Activated effector memory CD4-positive, alpha-beta T cell treated with anti-CD3 and anti-CD28 coated beads, Interleukin-2, amount 50 U/mL, for 16 hours (primary cell): ENCODE measurements around the gene CES5A.
"Not testable (repeated sequence)": the region's sequence is repeated elsewhere in the genome, so short reads cannot be mapped to it uniquely, and the experiment has no call there.

Experiments used
- DNase-seq: peaks from one replicate; pipeline ENCODE4 v3.0.0-alpha.2; 2020

Gene CES5A, protein sequence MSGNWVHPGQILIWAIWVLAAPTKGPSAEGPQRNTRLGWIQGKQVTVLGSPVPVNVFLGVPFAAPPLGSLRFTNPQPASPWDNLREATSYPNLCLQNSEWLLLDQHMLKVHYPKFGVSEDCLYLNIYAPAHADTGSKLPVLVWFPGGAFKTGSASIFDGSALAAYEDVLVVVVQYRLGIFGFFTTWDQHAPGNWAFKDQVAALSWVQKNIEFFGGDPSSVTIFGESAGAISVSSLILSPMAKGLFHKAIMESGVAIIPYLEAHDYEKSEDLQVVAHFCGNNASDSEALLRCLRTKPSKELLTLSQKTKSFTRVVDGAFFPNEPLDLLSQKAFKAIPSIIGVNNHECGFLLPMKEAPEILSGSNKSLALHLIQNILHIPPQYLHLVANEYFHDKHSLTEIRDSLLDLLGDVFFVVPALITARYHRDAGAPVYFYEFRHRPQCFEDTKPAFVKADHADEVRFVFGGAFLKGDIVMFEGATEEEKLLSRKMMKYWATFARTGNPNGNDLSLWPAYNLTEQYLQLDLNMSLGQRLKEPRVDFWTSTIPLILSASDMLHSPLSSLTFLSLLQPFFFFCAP

GRCh38 chr16:55875273-55875672 is at the start of gene CES5A:
CES5A (minus strand) TSS chr16:55875373; CDS start chr16:55875221, 152 bp downstream.
- no peak for DNase-seq

GRCh38 chr16:55922662-55923061 is 47.5 kb upstream of the CES5A start:
- DNase-seq, result no peak

DNA sequence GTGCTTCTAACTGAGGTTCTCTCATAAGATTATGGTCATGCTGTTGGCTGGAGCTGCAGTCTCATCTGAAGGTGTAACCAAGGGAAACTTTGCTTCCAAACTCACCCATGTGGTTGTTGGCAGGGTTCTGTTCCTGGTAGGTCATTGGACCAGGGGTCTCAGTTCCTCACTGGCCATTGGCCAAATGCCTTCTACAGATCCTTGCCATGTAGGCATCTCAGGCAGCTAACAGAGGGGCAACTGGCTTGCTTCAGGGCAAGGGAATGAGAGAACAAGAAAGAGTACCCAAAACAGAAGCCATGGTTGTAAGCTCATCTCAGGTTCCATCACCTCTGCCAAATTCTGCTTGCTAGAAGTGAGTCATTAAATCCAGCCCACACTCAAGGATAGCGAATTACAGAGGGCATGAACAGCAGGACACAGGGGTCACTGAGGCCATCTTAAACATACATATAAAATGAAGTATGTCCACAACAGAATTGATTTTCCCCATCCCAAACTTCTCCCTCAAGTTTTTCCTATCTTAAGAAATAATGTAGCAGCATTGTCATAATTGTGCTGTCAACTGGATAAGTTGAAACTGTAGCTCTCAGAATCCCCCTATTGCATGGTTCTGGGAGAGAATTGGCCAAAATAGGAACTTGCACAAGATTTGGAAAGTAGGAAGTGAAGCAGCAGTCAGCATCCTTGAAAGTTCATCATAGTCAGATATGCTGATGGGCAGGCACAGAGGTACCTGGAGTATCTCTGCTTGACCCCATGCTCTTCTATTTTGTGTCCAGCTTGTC is 42.4 kb upstream of the CES5A start:
- DNase-seq, result no peak

- no peak for DNase-seq
Measured at GRCh38 chr16:55915096-55915827, 40.1 kb upstream of the CES5A start.

DNA sequence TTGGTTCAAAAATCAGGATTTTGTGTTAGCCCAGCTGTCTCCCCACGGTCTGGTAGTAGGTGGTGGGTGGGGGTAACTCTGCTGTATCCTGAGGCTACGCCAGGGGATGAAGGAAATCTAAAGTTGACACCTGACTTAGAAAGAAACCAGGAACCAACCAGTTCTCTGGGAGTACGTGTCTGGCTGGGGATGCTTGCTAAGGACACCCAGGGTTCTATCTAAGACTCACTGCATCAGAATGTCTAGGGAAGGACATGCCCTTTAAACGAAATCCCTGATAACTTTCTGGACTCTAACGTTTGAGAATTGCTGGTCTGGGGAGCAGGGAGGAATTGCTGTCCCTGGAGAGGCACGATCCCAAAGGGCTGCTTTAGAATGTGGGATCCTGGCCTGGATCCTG is 39.2 kb upstream of the CES5A start:
- DNase-seq, result no peak

GRCh38 chr16:55913716-55914115 is 38.5 kb upstream of the CES5A start:
- no peak for DNase-seq

- not testable (repeated sequence) for DNase-seq
Measured at GRCh38 chr16:55913121-55913520, 37.9 kb upstream of the CES5A start.

DNA sequence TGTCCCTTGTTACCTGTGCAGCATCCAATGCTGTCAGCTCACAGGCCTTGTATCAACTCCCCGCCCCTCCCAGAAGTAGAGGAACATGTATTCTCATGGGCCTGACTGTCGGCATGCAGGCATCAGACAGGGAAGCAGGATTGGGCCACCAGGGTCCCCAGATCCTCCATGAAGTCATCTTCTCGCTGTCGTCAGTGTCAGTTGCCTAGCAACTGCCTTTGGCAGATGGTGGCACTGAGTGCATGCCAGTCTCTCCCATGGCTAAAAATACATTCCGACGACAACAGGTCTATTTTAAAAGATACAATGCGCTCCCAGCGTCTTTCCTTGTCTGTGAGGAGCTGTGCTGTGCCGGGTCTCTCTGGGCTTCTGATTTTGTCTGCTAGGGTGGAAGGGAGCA is 36.8 kb upstream of the CES5A start:
- DNase-seq, result no peak

GRCh38 chr16:55911616-55912015 is 36.4 kb upstream of the CES5A start:
- DNase-seq, result no peak

GRCh38 chr16:55909876-55910275 is 34.7 kb upstream of the CES5A start:
- DNase-seq, result no peak

DNA sequence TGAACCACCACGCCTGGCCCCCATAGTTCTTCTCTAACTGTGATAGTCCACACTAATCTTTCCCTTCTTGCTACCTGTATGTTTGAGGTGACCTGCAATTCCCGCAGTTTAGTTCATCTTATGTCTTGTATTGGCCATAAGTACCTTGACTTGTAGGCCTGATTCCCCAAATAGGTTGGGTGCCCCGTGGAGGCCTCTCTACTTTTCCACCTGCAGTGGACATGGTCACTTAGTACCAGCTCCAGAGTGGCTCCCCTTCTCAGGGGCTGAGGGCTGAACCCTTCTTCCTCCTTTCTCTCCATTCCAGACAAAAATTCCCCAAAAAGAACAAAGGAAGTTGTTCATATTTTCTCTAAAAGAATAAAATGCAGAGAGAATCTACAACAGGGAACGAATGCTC is 33.5 kb upstream of the CES5A start:
- DNase-seq, result no peak

GRCh38 chr16:55907661-55908060 is 32.5 kb upstream of the CES5A start:
- no peak for DNase-seq

DNA sequence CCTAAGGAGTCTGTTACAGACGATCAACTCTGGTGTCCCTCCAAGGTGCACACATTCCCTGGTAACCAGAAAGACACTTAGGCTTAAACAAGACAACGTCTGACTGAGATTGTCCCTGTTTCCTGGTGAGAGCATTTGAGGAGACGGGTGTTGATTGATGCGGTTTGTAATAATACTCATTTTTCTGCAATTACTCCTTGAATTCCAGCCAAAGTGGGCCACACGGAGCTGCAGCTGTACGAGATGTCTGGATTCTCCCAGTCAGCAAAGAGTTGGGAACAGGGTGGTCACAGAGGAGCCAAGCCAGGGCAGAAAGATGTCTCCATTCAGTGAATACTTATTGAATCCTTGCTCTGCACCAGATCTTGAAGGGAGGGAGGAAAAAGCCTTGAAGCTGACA is 30.9 kb upstream of the CES5A start:
- no peak for DNase-seq

GRCh38 chr16:55905651-55906050 is 30.5 kb upstream of the CES5A start:
- DNase-seq, result no peak

- DNase-seq, result no peak
Measured at GRCh38 chr16:55901566-55902217, 26.5 kb upstream of the CES5A start.

- DNase-seq, result no peak
Measured at GRCh38 chr16:55900616-55901393, 25.6 kb upstream of the CES5A start.

DNA sequence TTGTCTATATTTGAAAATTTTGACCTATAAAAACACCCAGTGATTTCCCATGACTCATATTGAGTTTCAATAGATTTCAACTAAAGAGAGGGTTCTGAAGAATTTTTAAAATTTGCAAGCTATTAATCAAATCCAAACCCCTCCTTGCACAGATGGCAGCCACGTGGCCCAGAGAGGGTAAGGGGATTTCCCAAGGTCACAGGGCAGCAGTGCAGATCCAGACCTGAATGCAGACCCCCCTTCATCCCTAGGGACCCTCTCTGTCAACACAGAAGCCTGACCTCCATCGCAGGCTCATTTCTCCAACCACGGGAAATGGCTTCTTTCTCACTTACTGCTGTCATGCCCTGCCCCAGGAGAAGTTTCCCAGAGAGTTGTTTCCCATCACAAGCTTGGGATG is 24.7 kb upstream of the CES5A start:
- no peak for DNase-seq

DNA sequence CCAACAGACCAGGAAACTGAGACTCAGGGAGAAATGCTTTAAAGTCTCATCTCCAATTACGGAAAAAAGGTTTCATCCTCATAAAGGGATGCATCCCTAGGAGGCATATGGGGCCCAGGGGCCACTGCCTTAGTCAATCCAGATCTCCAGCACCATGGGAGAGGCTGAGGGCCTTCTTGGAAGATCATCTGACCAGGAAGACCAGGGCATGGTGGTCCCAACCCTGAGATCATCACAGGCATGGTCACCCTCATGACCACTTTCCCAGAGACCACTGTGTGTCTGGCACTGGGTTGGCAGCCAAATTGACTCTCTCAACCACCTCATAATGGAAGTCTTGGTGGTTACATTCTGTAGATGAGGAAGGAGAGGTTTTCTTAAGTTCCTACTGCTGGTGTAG is 23.4 kb upstream of the CES5A start:
- DNase-seq, result no peak

DNA sequence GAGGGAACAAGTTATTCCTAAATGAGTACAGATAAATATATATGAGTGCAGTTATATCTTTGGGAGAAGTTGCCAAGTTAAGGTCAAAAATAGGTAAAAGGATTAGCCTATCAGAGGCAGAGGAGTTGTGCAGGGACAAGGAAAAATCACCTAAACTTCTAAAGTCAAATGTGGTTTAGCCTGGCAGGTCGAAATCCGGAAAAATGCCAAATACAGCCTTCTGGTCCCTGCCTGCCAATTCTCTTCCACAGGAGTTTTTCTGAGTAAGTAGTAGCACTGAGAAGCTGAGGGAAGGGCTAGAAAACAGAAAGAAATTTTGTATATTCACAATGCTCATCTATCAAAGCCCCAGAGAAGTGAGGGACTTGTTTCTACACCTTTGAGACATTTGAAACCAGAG is 17.6 kb upstream of the CES5A start:
- no peak for DNase-seq

- no peak for DNase-seq
Measured at GRCh38 chr16:55889518-55889917, 14.3 kb upstream of the CES5A start.

DNA sequence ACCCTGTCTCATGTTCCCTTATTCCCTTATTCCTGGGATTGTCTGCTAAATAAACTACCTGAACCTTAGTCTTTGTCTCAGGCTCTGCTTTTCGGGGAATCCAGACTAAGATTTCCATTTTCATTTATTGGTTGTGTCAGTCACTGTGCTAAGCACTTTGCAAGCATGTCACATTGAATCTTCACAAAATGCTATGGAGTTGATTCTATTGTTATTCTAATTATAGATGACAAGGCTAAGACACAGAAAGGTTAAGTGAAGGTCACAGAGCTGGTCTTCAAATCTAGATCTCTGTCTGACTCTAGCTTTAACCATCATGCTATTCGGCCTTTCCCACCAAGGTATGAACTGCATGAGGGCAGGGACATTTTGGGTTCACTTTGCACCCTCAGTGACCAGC is 13.4 kb upstream of the CES5A start:
- no peak for DNase-seq

DNA sequence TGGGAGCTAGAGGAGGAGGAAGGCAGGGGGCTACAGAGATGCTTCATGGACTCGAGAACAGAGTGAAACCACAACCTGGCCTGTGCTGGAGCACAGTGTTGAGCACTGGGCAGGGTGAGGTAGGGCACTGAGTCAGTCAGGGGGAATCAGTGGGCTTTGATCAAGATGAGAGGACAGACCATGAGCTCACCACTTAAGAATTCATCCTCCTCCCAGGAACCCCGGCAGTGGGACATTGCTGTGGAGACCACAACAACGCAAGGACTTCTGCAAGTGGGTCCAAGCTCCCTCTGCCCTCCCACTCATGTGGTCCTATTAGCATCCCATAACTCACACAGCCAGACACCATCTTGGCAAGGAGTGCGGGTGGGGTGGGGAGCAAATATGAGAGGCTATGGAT is 1.7 kb upstream of the CES5A start:
- no peak for DNase-seq
